Measurements from ENCODE around the gene ATP6V0A1.
"Not testable (repeated sequence)": the region's sequence is repeated elsewhere in the genome, so short reads cannot be mapped to it uniquely, and the experiment has no call there.

The ATP6V0A1 gene

GRCh38 chr17:42547698-42548069, 89.0 kb downstream of the ATP6V0A1 start:
- Histone ChIP-seq H3K4me3 (replicated peaks; ENCODE audit: low read depth, low read length) (peak overlapping the region; percentile 61), H3K27me3 (replicated peaks; ENCODE audit: control insufficient read depth, insufficient read depth, low read length) (no peaks in the 10 kb centered on the region), H3K36me3 (ENCODE audit: control insufficient read depth, insufficient read depth, low read length) (peaks cover 8% of the 10 kb centered on the region)
- TF ChIP-seq CTCF (IDR thresholded peaks at IDR 0.05; ENCODE audit: insufficient read depth, low read length, poor library complexity, severe bottlenecking): no peak
- DNase-seq (ENCODE audit: extremely low read depth, insufficient read length): no peak

GRCh38 chr17:42548070-42548837, 89.6 kb downstream of the ATP6V0A1 start:
- TF ChIP-seq CTCF (IDR thresholded peaks at IDR 0.05; ENCODE audit: insufficient read depth, low read length, poor library complexity, severe bottlenecking): peak; percentile 81
- peak; percentile 88 for DNase-seq (ENCODE audit: extremely low read depth, insufficient read length)

GRCh38 chr17:42548993-42549755, 90.5 kb downstream of the ATP6V0A1 start:
- no peak for TF ChIP-seq CTCF (IDR thresholded peaks at IDR 0.05; ENCODE audit: insufficient read depth, low read length, poor library complexity, severe bottlenecking)
- H3K36me3 ChIP-seq (ENCODE audit: control insufficient read depth, insufficient read depth, low read length): peaks cover 2% of the 10 kb centered on the region
- no peaks in the 10 kb centered on the region for H3K27me3 ChIP-seq (replicated peaks; ENCODE audit: control insufficient read depth, insufficient read depth, low read length)
- no peak for DNase-seq (ENCODE audit: extremely low read depth, insufficient read length)
- H3K4me3 ChIP-seq (replicated peaks; ENCODE audit: low read depth, low read length): peak overlapping the region; percentile 61; the same call in 1 of the 2 replicates

More at GRCh38 chr17:42548070-42548837, 89.6 kb downstream of the ATP6V0A1 start:
- Histone ChIP-seq H3K36me3 (ENCODE audit: control insufficient read depth, insufficient read depth, low read length) (peaks cover 4% of the 10 kb centered on the region), H3K27me3 (replicated peaks; ENCODE audit: control insufficient read depth, insufficient read depth, low read length) (no peaks in the 10 kb centered on the region), H3K4me3 (replicated peaks; ENCODE audit: low read depth, low read length) (peak overlapping the region; percentile 61)

GRCh38 chr17:42552736-42553135, 94.1 kb downstream of the ATP6V0A1 start, which contains the start of gene HSD17B1:
HSD17B1 (plus strand) TSS chr17:42552923; CDS start chr17:42552934, 11 bp downstream.
- H3K36me3 ChIP-seq (ENCODE audit: control insufficient read depth, insufficient read depth, low read length); H3K27me3 ChIP-seq (replicated peaks; ENCODE audit: control insufficient read depth, insufficient read depth, low read length); DNase-seq (ENCODE audit: extremely low read depth, insufficient read length): not testable (repeated sequence)
- H3K4me3 ChIP-seq (replicated peaks; ENCODE audit: low read depth, low read length): peak within 1 kb of the TSS; percentile 99

GRCh38 chr17:42553161-42553818, 94.6 kb downstream of the ATP6V0A1 start:
- no peaks in the 10 kb centered on the region; the same call in 1 of the 2 replicates for H3K36me3 ChIP-seq (ENCODE audit: control insufficient read depth, insufficient read depth, low read length)
- H3K4me3 ChIP-seq (replicated peaks; ENCODE audit: low read depth, low read length): peak overlapping the region; percentile 99; the same call in 1 of the 2 replicates
- no peaks in the 10 kb centered on the region for H3K27me3 ChIP-seq (replicated peaks; ENCODE audit: control insufficient read depth, insufficient read depth, low read length)
- TF ChIP-seq CTCF (IDR thresholded peaks at IDR 0.05; ENCODE audit: insufficient read depth, low read length, poor library complexity, severe bottlenecking): no peak
- no peak for DNase-seq (ENCODE audit: extremely low read depth, insufficient read length)

Measured in GM06990 (cell line).